Measurements from ENCODE around the gene DENND11. TPM values are rescaled to one million over a fixed set of nuclear protein-coding genes. Genes with fewer than 3 reads are reported as not detected.
A peak's percentile ranks its signal among the peaks of the same experiment; 100 is the strongest.
"Not testable (repeated sequence)": the region's sequence is repeated elsewhere in the genome, so short reads cannot be mapped to it uniquely, and the experiment has no call there.

The DENND11 gene
- polyA plus RNA-seq, 1 donor from 2014 or later: 8.9 TPM

DNA sequence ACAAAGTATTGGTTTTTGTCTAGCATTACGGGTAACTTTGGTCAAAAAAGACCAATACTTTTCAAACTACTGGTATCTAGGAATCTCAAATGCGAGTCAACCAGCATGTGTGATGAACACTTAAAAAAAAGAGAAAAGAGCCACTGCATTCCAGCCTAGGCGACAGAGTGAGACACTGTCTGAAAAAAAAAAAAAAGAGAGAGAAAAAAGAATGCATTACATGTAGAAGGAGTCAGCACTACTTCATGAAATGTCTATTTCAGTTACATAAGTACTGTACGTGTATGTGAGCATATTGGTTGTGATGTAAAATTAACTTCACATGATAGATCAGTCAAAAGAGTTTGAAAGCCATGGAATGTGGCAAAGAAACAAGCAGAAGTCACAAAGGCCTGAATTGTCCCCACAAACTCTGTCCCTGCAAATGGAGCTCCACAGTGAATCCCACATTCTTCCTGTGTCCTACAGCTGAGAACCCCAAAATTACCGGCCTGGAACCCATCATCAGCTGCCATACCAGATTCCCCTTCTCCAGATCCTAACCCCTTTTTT is 1.6 kb downstream of the DENND11 start:
- Mint-ChIP-seq H3K9me3 (no peaks in the 10 kb centered on the region), H3K36me3 (peaks cover 2% of the 10 kb centered on the region), H3K4me3 (peak overlapping the region; percentile 84 to 94 (median 91)), H3K27ac (peak overlapping the region; percentile 90 to 95 (median 93)), H3K4me1 (peaks cover 38 to 55% (median 45%) of the 10 kb centered on the region in 3 donors), H3K27me3 (peaks cover 1% of the 10 kb centered on the region)

DNA sequence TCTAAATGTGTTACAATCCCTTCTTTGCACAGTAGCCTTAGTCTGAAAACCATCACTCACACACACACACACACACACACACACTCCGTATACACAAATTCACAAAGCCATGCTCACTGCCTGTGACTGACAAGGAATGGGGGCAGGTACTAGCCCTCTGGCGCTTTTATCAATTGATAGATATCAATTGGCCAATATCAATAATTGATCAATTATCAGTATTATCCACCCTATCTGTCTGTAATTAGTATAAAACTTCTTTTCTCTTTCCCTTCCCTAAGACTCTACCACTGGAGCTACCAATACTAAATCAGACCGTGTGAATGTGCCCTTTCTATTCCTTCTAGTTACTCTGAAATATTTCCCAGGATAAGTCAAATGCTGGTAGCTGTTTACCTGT is 2.1 kb downstream of the DENND11 start:
- Mint-ChIP-seq H3K9me3 (no peaks in the 10 kb centered on the region), H3K4me3 (peak overlapping the region; percentile 84 to 94 (median 91)), H3K4me1 (peaks cover 41 to 60% (median 45%) of the 10 kb centered on the region in 3 donors), H3K36me3 (no peaks in the 10 kb centered on the region), H3K27me3 (peaks cover 1% of the 10 kb centered on the region), H3K27ac (peak overlapping the region; percentile 90 to 95 (median 93))

DNA sequence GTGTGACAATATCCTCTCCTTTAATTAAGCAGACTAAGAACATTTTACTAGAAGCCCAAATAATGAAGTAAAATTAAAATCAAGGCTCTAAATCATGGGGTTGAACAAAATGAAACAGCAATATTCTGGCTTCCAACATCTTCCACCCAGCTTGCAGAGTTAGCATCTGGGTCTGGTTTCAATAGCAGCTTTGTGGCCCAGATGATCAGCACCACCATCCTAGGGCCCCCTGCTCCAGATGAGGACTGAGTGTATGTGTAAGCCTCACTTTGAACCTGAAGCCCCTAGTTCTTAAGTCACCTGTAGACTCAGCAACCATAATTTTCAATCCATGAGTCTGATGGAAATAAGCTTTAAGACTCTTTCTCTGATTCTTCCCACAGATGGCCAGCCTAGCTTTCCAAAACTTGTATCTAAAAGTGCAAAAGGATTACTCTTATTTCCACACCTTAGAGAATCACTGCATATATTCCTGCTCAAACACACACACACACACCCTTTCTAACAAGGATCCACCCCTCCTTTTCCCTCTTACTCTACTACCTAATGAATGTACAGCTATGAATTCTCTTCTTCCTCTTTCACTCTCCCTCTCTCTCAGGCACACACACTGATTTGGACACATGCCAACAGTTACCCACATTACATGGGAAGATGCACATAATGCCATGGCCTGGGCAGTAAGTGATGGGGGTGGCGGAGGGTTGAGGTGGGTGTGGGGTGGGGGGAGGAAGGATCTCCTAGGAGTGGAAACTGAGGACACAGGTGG is 3.5 kb downstream of the DENND11 start:
- Mint-ChIP-seq H3K36me3 (peaks cover 3% of the 10 kb centered on the region), H3K9me3 (no peaks in the 10 kb centered on the region), H3K27me3 (peaks cover 1% of the 10 kb centered on the region), H3K27ac (peak overlapping the region; percentile 0 to 90 (median 15)), H3K4me1 (peaks cover 44 to 65% (median 50%) of the 10 kb centered on the region in 3 donors), H3K4me3 (peak overlapping the region in 2 of 4 donors; percentile 23 to 48)

DNA sequence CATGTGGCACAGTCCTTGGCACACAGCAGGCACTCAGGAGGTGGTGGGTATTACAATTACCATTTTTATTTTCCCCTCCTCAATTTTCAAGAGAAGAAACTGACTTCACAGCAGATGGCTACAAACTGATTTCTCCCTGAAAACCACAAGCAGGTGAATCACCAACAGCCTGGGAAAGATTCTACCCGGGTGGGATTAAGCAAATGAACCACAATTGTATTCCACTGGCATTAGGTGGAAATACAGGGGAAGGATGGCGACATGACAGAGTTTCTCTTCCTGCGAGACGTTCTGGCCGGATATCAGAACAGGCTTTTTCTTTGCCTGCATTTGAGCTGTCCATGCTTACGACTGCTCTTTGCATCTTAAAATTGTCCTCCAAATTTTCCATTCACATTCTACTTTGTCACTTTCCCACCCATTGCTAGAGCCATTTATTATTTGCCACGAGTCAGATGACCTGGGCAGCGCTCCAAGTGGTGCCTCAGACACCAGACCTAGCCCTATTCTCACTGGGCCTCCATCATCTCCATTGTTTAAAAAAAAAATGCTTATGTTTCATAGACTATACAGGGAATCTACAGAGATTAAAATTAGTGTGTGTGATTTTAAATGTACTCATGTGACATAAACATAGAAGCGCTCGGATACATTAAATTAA is 4.6 kb downstream of the DENND11 start:
- no peaks in the 10 kb centered on the region for H3K27me3 Mint-ChIP-seq
- H3K9me3 Mint-ChIP-seq: no peaks in the 10 kb centered on the region
- H3K36me3 Mint-ChIP-seq: peaks cover 5% of the 10 kb centered on the region
- H3K27ac Mint-ChIP-seq: peak overlapping the region in 1 of 3 donors; percentile 11
- H3K4me1 Mint-ChIP-seq: peaks cover 40 to 66% (median 48%) of the 10 kb centered on the region in 3 donors
- H3K4me3 Mint-ChIP-seq: peak overlapping the region in 1 of 4 donors; percentile 23

DNA sequence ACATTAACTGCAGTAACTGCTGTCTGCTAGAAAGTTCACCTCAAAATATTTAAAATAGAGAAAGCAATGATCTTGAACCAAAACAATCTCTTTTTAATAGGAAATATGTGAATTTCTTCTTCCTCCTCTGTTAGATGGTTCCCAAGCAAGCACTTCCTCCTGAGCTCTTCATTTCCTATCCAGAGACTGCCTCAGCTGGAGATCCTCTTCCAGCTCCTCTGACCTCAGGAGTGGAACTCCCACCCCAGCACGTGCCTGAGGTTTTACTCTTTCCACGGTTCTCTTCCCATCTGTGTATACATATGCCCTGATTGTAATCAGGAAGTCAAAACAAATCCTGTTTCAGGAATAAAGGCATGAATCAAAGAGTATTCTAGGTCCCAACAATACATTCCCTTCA is 5.6 kb downstream of the DENND11 start:
- H3K4me1 Mint-ChIP-seq: peaks cover 40 to 67% (median 53%) of the 10 kb centered on the region in 3 donors
- H3K36me3 Mint-ChIP-seq: peaks cover 5% of the 10 kb centered on the region
- H3K9me3 Mint-ChIP-seq: no peaks in the 10 kb centered on the region
- no peaks in the 10 kb centered on the region for H3K27me3 Mint-ChIP-seq
- H3K4me3 Mint-ChIP-seq: no peak overlapping the region
- H3K27ac Mint-ChIP-seq: no peak overlapping the region

DNA sequence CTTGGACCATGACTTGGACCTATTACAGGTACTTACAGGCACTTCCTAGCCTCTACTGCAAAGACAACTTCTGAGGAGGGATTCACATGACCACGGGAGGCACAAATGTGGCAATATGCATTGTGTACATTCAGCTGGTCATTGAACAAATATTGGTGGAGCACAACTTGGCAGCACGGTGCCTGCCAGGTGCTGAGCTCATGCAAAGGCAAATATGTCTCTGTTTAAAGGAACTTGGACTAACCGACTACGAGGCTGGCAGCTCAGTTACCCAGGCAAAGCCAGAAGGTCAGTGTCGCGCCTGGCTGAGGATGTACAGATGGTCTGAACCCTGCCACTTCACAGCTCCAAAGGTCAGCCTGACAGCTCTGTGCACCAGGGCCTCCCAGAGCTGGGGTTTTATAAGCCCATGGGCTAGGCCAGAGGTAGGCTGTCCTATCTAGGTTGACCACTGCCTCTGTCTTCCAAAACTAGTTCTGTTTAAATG is 6.1 kb downstream of the DENND11 start:
- H3K27ac Mint-ChIP-seq: peak overlapping the region in 1 of 3 donors; percentile 52
- peaks cover 38 to 68% (median 53%) of the 10 kb centered on the region in 3 donors for H3K4me1 Mint-ChIP-seq
- no peak overlapping the region for H3K4me3 Mint-ChIP-seq
- no peaks in the 10 kb centered on the region for H3K9me3 Mint-ChIP-seq
- H3K27me3 Mint-ChIP-seq: no peaks in the 10 kb centered on the region
- peaks cover 5% of the 10 kb centered on the region for H3K36me3 Mint-ChIP-seq

DNA sequence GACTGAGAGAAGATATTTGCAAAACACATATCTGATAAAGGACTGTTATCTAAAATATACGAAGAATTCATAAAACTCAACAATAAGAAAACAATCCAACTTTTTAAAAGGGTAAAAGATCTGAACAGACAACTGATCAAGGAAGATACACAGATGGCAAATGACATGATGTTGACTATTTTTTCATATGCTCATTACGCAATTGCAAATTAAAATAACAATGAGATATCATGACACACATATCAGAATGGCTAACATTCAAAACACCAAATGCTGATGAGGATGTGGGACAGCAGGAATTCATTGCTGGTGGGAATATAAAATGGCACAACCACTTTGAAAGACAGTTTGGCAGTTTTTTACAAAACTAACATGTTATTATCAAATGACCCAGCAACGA is 8.9 kb downstream of the DENND11 start:
- Mint-ChIP-seq H3K36me3 (peaks cover 5% of the 10 kb centered on the region), H3K4me3 (no peak overlapping the region), H3K9me3 (no peaks in the 10 kb centered on the region), H3K27me3 (no peaks in the 10 kb centered on the region), H3K27ac (no peak overlapping the region), H3K4me1 (peaks cover 19 to 45% (median 38%) of the 10 kb centered on the region in 3 donors)

DNA sequence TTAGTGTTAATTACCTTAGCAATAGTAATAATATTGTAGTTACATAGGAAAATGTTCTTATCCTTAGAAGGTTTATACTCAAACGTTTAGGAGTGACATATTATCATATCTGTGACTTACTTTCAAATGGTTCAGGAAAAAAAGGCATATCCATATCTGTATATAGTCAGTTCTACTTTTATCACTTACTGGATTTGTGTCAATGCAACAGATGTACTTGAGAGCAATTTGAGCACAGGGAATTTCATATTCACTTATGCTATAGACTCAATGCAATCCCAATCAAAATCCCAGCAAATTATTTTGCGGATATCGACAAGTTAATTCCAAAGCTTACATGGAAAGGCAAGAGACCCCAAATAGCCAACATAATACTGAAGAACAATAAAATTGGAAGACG is 10.0 kb downstream of the DENND11 start:
- H3K27ac Mint-ChIP-seq: no peak overlapping the region
- H3K4me3 Mint-ChIP-seq: no peak overlapping the region
- H3K36me3 Mint-ChIP-seq: peaks cover 5% of the 10 kb centered on the region
- H3K4me1 Mint-ChIP-seq: peaks cover 9 to 38% (median 31%) of the 10 kb centered on the region in 3 donors
- H3K27me3 Mint-ChIP-seq: no peaks in the 10 kb centered on the region
- H3K9me3 Mint-ChIP-seq: no peaks in the 10 kb centered on the region

DNA sequence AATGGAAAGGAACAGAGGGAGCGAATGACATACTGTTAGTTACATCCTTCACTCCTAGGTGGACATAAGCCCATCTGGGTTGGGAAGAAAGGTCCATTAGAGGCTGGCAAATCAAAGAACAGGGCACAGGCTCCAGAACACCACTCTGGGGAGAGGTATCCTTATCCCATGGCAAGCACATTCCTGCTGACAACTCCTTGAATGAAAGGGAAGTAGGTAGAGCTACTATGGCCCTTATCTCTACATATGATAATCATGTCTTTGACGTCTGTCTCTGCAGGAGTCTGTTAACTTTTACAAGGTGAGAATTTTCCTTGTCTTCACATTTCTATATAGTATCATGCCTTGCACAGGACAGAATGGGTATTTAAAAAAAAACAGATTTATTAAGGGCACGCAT is 10.4 kb downstream of the DENND11 start:
- Mint-ChIP-seq H3K27ac (no peak overlapping the region), H3K4me3 (no peak overlapping the region), H3K27me3 (no peaks in the 10 kb centered on the region), H3K4me1 (peaks cover 7 to 36% (median 28%) of the 10 kb centered on the region in 3 donors), H3K9me3 (no peaks in the 10 kb centered on the region), H3K36me3 (peaks cover 5% of the 10 kb centered on the region)

DNA sequence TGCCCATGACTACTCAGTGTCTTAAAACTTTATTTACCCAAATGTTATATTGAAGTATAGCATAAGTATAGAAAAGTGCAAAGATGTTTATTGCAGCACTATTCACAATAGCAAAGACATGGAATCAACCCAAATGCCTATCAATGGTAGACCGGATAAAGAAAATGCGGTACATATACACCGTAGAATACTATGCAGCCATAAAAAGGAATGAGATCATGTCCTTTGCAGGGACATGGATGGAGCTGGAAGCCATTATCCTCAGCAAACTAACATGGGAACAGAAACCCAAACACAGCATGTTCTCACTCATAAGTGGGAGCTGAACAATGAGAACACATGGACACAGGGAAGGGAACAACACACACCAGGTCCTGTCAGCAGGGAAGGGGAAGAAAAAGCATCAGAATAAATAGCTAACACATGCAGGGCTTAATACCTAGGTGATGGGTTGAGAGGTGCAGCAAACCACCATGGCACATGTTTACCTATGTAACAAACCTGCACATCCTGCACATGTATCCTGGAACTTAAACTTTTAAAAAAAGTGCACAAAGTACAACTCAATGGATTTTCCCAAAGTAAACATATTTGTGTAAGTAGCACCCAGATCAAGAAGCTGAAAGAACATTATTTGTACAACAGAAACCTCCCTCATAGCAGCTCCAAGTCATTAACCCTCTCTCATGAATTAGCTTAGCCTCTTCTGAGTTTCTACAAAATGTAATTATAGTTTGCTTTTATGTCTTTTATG is 12.7 kb downstream of the DENND11 start:
- H3K9me3 Mint-ChIP-seq, H3K4me3 Mint-ChIP-seq, H3K27me3 Mint-ChIP-seq: not testable (repeated sequence)
- Mint-ChIP-seq H3K27ac (peak overlapping the region in 2 of 3 donors; percentile 16 to 45), H3K4me1 (peaks cover 5 to 16% (median 15%) of the 10 kb centered on the region in 3 donors), H3K36me3 (peaks cover 14% of the 10 kb centered on the region)

DNA sequence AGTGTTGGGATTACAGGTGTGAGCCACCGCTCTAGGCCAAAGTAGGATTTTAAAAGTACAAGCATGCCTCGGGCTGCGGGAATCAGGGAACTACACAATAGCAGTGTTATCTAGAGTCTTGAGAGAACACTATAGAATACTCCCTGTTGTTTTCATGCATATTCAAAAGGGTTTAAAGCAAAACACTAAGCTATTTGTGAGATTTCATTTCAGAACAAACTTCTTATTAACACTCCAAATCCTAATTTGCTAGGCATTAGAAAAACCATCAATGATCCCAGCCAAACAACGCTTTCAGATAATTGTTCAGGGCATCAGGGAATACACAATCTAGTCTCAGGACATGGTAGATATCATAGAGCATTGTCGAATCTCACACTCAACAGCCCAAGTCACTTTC is 13.9 kb downstream of the DENND11 start:
- Mint-ChIP-seq H3K4me3 (no peak overlapping the region), H3K27ac (no peak overlapping the region), H3K27me3 (no peaks in the 10 kb centered on the region), H3K36me3 (peaks cover 14% of the 10 kb centered on the region), H3K4me1 (peaks cover 3 to 13% (median 11%) of the 10 kb centered on the region in 3 donors), H3K9me3 (no peaks in the 10 kb centered on the region)

DNA sequence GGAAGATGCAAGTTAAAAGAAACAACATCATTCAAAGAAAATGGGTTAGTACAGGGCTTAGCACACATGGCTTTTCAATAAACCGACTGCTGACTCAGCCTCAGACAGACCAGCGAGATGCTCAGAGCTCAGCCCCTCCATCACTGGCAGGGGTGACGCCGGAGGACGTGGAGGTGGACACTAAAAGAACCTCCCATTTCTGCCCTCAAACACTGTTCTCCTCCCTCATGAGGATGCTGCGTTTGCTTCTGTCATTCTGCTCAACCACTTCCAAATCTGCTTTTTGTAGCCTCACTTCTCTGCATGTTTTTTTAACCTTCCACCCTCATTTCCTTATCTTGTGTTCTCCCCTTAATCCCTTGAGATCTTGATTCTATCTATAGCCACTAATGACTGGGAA is 15.3 kb downstream of the DENND11 start:
- Mint-ChIP-seq H3K27me3 (no peaks in the 10 kb centered on the region), H3K36me3 (peaks cover 12% of the 10 kb centered on the region), H3K9me3 (no peaks in the 10 kb centered on the region), H3K4me3 (no peak overlapping the region), H3K27ac (no peak overlapping the region), H3K4me1 (peaks cover 5 to 10% (median 6%) of the 10 kb centered on the region in 3 donors)

DNA sequence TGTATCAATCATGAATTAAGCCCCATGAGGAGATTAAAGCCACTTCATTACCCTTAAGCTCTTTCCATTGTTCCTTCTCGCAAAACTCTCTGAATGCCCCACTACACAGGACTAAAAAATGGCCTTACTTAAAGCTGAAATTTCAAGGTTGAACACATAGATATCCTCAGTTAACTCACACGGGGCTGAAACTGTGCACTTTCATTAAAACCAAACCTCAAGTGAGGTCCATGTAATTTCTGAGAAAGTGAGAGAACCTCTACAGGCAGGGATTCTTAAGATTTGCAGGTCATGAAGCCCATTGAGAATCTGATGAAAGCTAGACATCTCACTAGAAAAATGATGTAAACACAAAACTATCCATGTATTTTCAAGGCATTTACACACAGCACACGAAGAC is 15.9 kb downstream of the DENND11 start:
- Mint-ChIP-seq H3K9me3 (no peaks in the 10 kb centered on the region), H3K27me3 (no peaks in the 10 kb centered on the region), H3K4me1 (peaks cover 5 to 9% (median 6%) of the 10 kb centered on the region in 3 donors), H3K36me3 (peaks cover 12% of the 10 kb centered on the region), H3K4me3 (no peak overlapping the region), H3K27ac (peak overlapping the region in 1 of 3 donors; percentile 14)

DNA sequence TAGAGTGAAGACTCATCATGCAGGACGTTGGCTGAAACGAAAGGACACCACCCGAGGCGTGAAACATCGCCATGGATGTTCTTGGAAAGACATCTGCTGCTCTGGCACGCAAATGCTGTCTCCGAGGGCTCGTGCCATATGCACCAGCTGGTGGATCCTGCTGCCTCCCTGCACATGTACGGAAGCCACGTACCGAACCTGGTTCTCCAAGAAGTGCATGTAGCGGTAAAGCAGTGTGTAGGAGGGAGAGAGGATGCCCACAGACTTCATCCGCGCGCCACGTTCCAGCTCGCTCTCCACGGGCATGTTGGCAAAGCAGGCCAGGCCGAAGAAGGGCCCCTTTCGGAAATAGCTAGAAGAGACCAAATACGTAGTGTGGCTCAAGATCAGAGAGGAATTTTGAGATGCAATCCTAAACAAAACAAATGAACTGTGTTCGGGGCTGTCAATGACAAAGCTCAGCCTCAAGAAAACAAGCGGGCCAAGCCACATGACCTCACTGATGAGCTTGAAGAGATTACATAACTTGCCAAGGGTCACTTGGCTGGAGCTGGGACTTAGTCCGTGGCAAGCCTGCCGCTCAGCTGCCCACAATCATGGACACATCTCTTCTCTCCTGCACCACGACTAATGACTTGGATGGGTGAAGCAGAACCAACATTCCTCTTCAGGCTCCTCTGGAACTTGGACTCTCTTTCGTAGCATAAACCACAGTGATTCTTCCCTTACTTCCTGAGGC is 16.5 kb downstream of the DENND11 start:
- Mint-ChIP-seq H3K27me3 (no peaks in the 10 kb centered on the region), H3K27ac (no peak overlapping the region), H3K9me3 (no peaks in the 10 kb centered on the region), H3K36me3 (peaks cover 12% of the 10 kb centered on the region), H3K4me3 (no peak overlapping the region), H3K4me1 (peaks cover 5 to 8% (median 8%) of the 10 kb centered on the region in 3 donors)

Data from IgD-negative memory B cell (primary cell).